Suprapubic skin (tissue), 4 donors: ENCODE results near the gene FAM120B.

ENCODE experiments used
- EP300 ChIP-seq: sonication (generic); formaldehyde crosslinking; IDR thresholded peaks from one replicate; pipeline ENCODE4 v1.6.1; 2017; ENCODE audit warnings: antibody characterized with exemption
- POLR2A ChIP-seq, 2 donors: fragments of 450-650 bp; IDR thresholded peaks; one replicate each; pipeline ENCODE4 v1.6.1; 2017; ENCODE audit warnings: antibody characterized with exemption in 2 of 2, mild to moderate bottlenecking in 2 of 2, moderate library complexity in 2 of 2
- POLR2AphosphoS5 ChIP-seq, 3 donors: sonication (generic); formaldehyde crosslinking; IDR thresholded peaks; one replicate each; pipeline ENCODE4 v1.6.1; 2017; ENCODE audit warnings: antibody characterized with exemption in 3 of 3
- TF ChIP-seq, protein P1 (sequence below), 2 donors: fragments of 200-600 bp in 1 of 2; fragments of 450-650 bp in 1 of 2; sonication (generic) in 1 of 2; IDR thresholded peaks; one replicate each; pipeline ENCODE4 v1.5.1; 2016 to 2019; ENCODE audit warnings: antibody characterized with exemption in 2 of 2, mild to moderate bottlenecking in 1 of 2, moderate library complexity in 1 of 2

DNA sequence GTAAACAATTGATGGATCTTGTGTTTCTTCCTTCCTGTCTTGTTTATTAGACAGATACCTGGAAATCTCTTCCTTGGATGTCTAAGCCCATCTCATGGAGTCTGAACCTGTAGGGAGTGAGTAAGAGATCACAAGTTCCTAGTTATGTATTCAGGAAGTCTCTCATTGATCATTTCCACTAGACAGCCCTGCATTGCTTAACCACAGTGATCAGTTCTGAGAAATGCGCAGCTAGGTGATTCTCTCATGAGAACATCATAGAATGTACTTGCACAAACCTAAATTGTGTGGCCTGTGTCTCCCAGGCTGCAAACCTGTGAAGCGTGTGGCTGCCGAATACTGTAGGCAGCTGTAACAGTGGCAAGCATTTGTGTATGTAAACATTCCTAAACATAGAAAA lies 39.1 kb downstream of the FAM120B start:
- no peak for TF ChIP-seq EP300
- TF ChIP-seq, protein P1, sequence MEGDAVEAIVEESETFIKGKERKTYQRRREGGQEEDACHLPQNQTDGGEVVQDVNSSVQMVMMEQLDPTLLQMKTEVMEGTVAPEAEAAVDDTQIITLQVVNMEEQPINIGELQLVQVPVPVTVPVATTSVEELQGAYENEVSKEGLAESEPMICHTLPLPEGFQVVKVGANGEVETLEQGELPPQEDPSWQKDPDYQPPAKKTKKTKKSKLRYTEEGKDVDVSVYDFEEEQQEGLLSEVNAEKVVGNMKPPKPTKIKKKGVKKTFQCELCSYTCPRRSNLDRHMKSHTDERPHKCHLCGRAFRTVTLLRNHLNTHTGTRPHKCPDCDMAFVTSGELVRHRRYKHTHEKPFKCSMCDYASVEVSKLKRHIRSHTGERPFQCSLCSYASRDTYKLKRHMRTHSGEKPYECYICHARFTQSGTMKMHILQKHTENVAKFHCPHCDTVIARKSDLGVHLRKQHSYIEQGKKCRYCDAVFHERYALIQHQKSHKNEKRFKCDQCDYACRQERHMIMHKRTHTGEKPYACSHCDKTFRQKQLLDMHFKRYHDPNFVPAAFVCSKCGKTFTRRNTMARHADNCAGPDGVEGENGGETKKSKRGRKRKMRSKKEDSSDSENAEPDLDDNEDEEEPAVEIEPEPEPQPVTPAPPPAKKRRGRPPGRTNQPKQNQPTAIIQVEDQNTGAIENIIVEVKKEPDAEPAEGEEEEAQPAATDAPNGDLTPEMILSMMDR (IDR thresholded peaks at IDR 0.05) = no peak
- TF ChIP-seq POLR2A (IDR thresholded peaks at IDR 0.05) = no peak
- TF ChIP-seq POLR2AphosphoS5 (IDR thresholded peaks at IDR 0.05) = no peak
